Spleen (tissue), 11 donors: ENCODE measurements around the gene TEX26. TPM values are rescaled to one million over a fixed set of nuclear protein-coding genes. Genes with fewer than 3 reads are reported as not detected.

Experiments
- DNase-seq: peaks from one replicate; pipeline ENCODE4 v3.0.0-alpha.2; 2020
- H3K27ac ChIP-seq, 8 donors: fragments of 200-600 bp; sonication (generic) in 7 of 8; 1 replicate in 4 of 8; 2 replicates in 4 of 8; pipeline versions ENCODE4 v1.5.0 to v1.8.0; 2016 to 2021; ENCODE audit warnings: inconsistent platforms in 4 of 8, mild to moderate bottlenecking in 4 of 8, moderate library complexity in 1 of 8
- H3K27me3 ChIP-seq, 7 donors: fragments of 200-600 bp; sonication (generic) in 6 of 7; replicated peaks in 1 of 7; 1 replicate in 4 of 7; 2 replicates in 3 of 7; pipeline versions ENCODE4 v1.5.0 to v1.8.0; 2016 to 2021; ENCODE audit warnings: inconsistent platforms in 3 of 7, mild to moderate bottlenecking in 1 of 7
- H3K36me3 ChIP-seq, 6 donors: fragments of 200-600 bp; sonication (generic) in 5 of 6; 1 replicate in 4 of 6; 2 replicates in 2 of 6; pipeline versions ENCODE4 v1.5.0 to v1.8.0; 2016 to 2021; ENCODE audit warnings: inconsistent platforms in 2 of 6
- H3K4me1 ChIP-seq, 6 donors: fragments of 200-600 bp; sonication (generic) in 5 of 6; 1 replicate in 3 of 6; 2 replicates in 3 of 6; pipeline versions ENCODE4 v1.5.0 to v1.8.0; 2016 to 2021; ENCODE audit warnings: inconsistent platforms in 3 of 6
- H3K4me3 ChIP-seq, 8 donors: fragments of 200-600 bp; sonication (generic) in 7 of 8; 1 replicate in 4 of 8; 2 replicates in 4 of 8; pipeline versions ENCODE4 v1.5.0 to v1.8.0; 2016 to 2021; ENCODE audit warnings: inconsistent platforms in 4 of 8, mild to moderate bottlenecking in 4 of 8, moderate library complexity in 2 of 8
- H3K9me3 ChIP-seq, 8 donors: fragments of 200-600 bp; sonication (generic) in 7 of 8; 1 replicate in 4 of 8; 2 replicates in 4 of 8; pipeline versions ENCODE4 v1.5.0 to v1.8.0; 2016 to 2021; ENCODE audit warnings: inconsistent platforms in 4 of 8
- POLR2A ChIP-seq, 3 donors: fragments of 450-650 bp; IDR thresholded peaks; one replicate each; pipeline ENCODE4 v1.5.1; 2017; ENCODE audit warnings: antibody characterized with exemption in 3 of 3, mild to moderate bottlenecking in 1 of 3
- POLR2AphosphoS5 ChIP-seq, 3 donors: sonication (generic); formaldehyde crosslinking; IDR thresholded peaks; one replicate each; pipeline ENCODE4 v1.5.1; 2017; ENCODE audit warnings: antibody characterized with exemption in 3 of 3
- WGBS, 5 donors: extraction: QIAGEN DNeasy Blood & Tissue Kit in 3 of 5; methylation state at CpG; one replicate each; pipeline versions ENCODE4 v1.1.5 to v1.1.7; 2013 to 2018; 5-methylcytosine and 5-hydroxymethylcytosine counted together
- intact Hi-C: fragments of 100-400 bp; cut with DNase I; formaldehyde crosslinking; loops from one replicate; pipeline ENCODE4 v1.15.0; 2023; ENCODE audit warnings: low total_unique reads
- polyA plus RNA-seq, 3 donors: library from polyadenylated mRNA; stranded (reverse); fragments of 200-250 nt; gene quantifications; one replicate each; pipeline ENCODE4 v1.2.1, GENCODE V29; 2013
- total RNA-seq, 7 donors: library from RNA; depleted of rRNA in 3 of 7; stranded (reverse); fragments of >200 nt in 3 of 7; fragmentation: NEBNext Ultra II Directional in 4 of 7; extraction: Animal tissue kit (Norgen Biotek cat#: 25700) in 4 of 7; gene quantifications; one replicate each; pipeline versions ENCODE4 v1.1.0 to v1.2.1, GENCODE V29; 2016 to 2021
- TF ChIP-seq, protein P1 (sequence below), 11 experiments: fragments of 200-600 bp in 7 of 11; fragments of 450-650 bp in 4 of 11; sonication (generic) in 4 of 11; IDR thresholded peaks in 8 of 11; conservative IDR thresholded peaks in 3 of 11; 1 replicate in 7 of 11; 2 replicates in 4 of 11; pipeline versions ENCODE4 v1.4.0 to v1.8.0; 2016 to 2021; ENCODE audit warnings: antibody characterized with exemption in 11 of 11, inconsistent platforms in 4 of 11, mild to moderate bottlenecking in 1 of 11
- donor health status: healthy with polysubstance abuse.
- donor health status: DM: no; HTN: no; CAD: no; lungs with moderate emphysema.
- donor health status: DM: no; HTN: no; CAD: no.
- donor health status: Bipolar disorder and iron deficiency.
- donor health status: healthy.
- donor health status: DM: no; HTN: no; CAD: no.
- donor health status: DM: yes; HTN: yes; CAD: no.

Gene TEX26
- total and polyA plus RNA-seq, 10 donors = not detected

DNA sequence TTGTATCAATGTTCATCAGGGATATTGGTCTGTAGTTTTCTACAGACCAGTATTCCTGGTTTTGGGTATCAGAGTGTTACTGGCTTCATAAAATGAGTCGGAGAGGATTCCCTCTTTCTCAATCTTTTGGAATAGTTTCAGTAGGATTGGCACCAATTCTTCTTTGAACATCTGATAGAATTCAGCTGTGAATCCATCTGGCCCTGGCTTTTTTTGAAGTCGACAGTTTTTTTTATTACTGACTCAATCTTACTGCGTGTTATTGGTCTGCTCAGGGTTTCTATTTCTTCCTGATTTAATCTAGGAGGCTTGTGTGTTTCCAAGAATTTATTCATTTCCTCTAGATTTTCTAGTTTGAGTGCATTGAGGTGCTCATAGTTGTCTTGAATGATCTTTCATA lies 11.4 kb downstream of the TEX26 start:
- intact Hi-C loops = no loop called here
- no peak overlapping the region for H3K27ac ChIP-seq
- H3K36me3 ChIP-seq = no peaks in the 10 kb centered on the region
- no peak overlapping the region for H3K4me3 ChIP-seq
- no peak for TF ChIP-seq POLR2AphosphoS5 (IDR thresholded peaks at IDR 0.05)
- TF ChIP-seq, protein P1, sequence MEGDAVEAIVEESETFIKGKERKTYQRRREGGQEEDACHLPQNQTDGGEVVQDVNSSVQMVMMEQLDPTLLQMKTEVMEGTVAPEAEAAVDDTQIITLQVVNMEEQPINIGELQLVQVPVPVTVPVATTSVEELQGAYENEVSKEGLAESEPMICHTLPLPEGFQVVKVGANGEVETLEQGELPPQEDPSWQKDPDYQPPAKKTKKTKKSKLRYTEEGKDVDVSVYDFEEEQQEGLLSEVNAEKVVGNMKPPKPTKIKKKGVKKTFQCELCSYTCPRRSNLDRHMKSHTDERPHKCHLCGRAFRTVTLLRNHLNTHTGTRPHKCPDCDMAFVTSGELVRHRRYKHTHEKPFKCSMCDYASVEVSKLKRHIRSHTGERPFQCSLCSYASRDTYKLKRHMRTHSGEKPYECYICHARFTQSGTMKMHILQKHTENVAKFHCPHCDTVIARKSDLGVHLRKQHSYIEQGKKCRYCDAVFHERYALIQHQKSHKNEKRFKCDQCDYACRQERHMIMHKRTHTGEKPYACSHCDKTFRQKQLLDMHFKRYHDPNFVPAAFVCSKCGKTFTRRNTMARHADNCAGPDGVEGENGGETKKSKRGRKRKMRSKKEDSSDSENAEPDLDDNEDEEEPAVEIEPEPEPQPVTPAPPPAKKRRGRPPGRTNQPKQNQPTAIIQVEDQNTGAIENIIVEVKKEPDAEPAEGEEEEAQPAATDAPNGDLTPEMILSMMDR (IDR thresholded peaks at IDR 0.05 in 8 of 11, conservative IDR thresholded peaks at IDR 0.05 in 3 of 11) = no peak
- no peak for TF ChIP-seq POLR2A (IDR thresholded peaks at IDR 0.05)
- 76 to 93% (median 85%) methylated on average over 3 of the region's 3 CpGs for WGBS, 5 donors
- no peak for DNase-seq
- peaks cover 0 to 28% (median 8%) of the 10 kb centered on the region in 8 donors for H3K9me3 ChIP-seq
- no peaks in the 10 kb centered on the region for H3K27me3 ChIP-seq
- no peaks in the 10 kb centered on the region for H3K4me1 ChIP-seq

DNA sequence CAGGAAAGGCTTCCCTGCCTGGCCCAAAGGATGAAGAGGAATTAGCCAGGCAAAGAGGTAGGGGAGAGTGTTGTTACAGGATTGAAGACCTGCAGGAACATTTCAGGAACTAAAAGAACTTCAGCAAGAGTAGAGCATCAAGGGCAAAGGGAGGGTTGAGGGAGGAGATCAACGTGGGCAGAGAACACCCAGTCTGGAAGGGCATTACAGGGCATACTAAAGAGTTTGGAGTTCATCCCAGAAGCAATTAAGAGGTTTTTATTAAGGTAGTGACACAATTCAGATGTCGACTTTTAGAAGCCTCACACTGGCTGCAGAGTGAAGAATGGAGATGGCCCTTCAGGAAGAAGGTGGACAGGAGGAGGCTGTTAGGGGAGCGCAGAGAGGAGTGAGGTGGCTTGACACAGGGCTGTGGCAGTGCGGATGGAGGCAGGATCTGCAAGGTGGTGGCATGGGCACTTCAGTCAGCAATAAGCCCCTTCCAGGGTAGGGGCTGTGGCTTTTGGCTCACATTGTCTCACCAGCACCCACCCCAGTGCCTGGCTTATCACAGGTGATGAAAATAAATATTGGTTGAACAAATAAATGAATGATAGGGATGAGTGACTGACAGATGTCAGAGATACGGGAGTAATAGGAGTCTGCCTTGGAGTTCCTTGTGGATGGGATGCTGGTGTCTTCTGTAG lies 24.9 kb downstream of the TEX26 start:
- no peak overlapping the region for H3K4me3 ChIP-seq
- H3K4me1 ChIP-seq = no peaks in the 10 kb centered on the region
- intact Hi-C loops = no loop called here
- 75 to 85% (median 81%) methylated on average over 5 of the region's 5 CpGs for WGBS, 5 donors
- H3K27me3 ChIP-seq = peaks cover 0 to 17% (median 0%) of the 10 kb centered on the region in 7 donors
- no peak for DNase-seq
- peaks cover 0 to 22% (median 13%) of the 10 kb centered on the region in 8 donors for H3K9me3 ChIP-seq
- H3K36me3 ChIP-seq = no peaks in the 10 kb centered on the region
- TF ChIP-seq, protein P1 (IDR thresholded peaks at IDR 0.05 in 8 of 11, conservative IDR thresholded peaks at IDR 0.05 in 3 of 11) = no peak
- TF ChIP-seq POLR2A (IDR thresholded peaks at IDR 0.05) (no peak), POLR2AphosphoS5 (IDR thresholded peaks at IDR 0.05) (no peak)
- H3K27ac ChIP-seq = no peak overlapping the region

- no peak overlapping the region for H3K27ac ChIP-seq
- intact Hi-C loops = no loop called here
- H3K9me3 ChIP-seq = peaks cover 0 to 22% (median 13%) of the 10 kb centered on the region in 8 donors
- H3K36me3 ChIP-seq = no peaks in the 10 kb centered on the region
- no peak for TF ChIP-seq POLR2AphosphoS5 (IDR thresholded peaks at IDR 0.05)
- no peak for TF ChIP-seq POLR2A (IDR thresholded peaks at IDR 0.05)
- TF ChIP-seq, protein P1 (IDR thresholded peaks at IDR 0.05 in 8 of 11, conservative IDR thresholded peaks at IDR 0.05 in 3 of 11) = no peak
- DNase-seq = no peak
- H3K4me3 ChIP-seq = no peak overlapping the region
- peaks cover 0 to 24% (median 0%) of the 10 kb centered on the region in 7 donors for H3K27me3 ChIP-seq
- H3K4me1 ChIP-seq = no peaks in the 10 kb centered on the region
- 59 to 81% (median 73%) methylated on average over 1 of the region's 1 CpG for WGBS, 5 donors
Observed at GRCh38 chr13:30959678-30960077, 27.2 kb downstream of the TEX26 start.

- Histone ChIP-seq H3K36me3 (no peaks in the 10 kb centered on the region), H3K4me1 (no peaks in the 10 kb centered on the region), H3K9me3 (peaks cover 0 to 18% (median 13%) of the 10 kb centered on the region in 8 donors), H3K4me3 (no peak overlapping the region), H3K27ac (no peak overlapping the region), H3K27me3 (peaks cover 0 to 45% (median 4%) of the 10 kb centered on the region in 7 donors)
- DNase-seq = no peak
- WGBS, 5 donors = 56 to 77% (median 61%) methylated on average over 5 of the region's 5 CpGs
- intact Hi-C loops = no loop called here
- TF ChIP-seq POLR2AphosphoS5 (IDR thresholded peaks at IDR 0.05) (no peak), POLR2A (IDR thresholded peaks at IDR 0.05) (no peak)
- TF ChIP-seq, protein P1 (IDR thresholded peaks at IDR 0.05 in 8 of 11, conservative IDR thresholded peaks at IDR 0.05 in 3 of 11) = no peak
Observed at GRCh38 chr13:30963791-30964190, 31.3 kb downstream of the TEX26 start.
